Keratinocyte (primary cell): ENCODE results near the gene BTG1. TPM values are rescaled to one million over a fixed set of nuclear protein-coding genes. Genes with fewer than 3 reads are reported as not detected.

Source experiments
- DNase-seq: peaks from one replicate; pipeline ENCODE4 v3.0.0-alpha.2; 2011; ENCODE audit warnings: low read depth, missing footprints, low spot score
- FAIRE-seq: peaks from 2 replicates; lab custom pipeline; 2011; peaks lifted over from hg19 to GRCh38; lab: Jason Lieb, UNC
- H2AFZ ChIP-seq: 2 replicates; pipeline ENCODE4 v1.6.0; 2012; ENCODE audit warnings: low read length, control low read depth, inconsistent platforms; ENCODE audit not compliant: control insufficient read depth
- H3K27ac ChIP-seq: 2 replicates; pipeline ENCODE4 v1.5.1; 2011; ENCODE audit warnings: low read length; ENCODE audit not compliant: control insufficient read depth, insufficient read depth
- H3K27me3 ChIP-seq: 3 replicates; pipeline ENCODE4 v1.6.0; 2011; ENCODE audit warnings: low read length; ENCODE audit not compliant: control insufficient read depth, insufficient read depth; ENCODE audit errors: extremely low read depth
- H3K36me3 ChIP-seq, 2 experiments: 2 replicates in 1 of 2; 3 replicates in 1 of 2; pipeline ENCODE4 v1.5.1; 2011; ENCODE audit warnings: low read length in 2 of 2, mild to moderate bottlenecking in 1 of 2; ENCODE audit not compliant: control insufficient read depth in 2 of 2, insufficient read depth in 2 of 2; ENCODE audit errors: extremely low read depth in 1 of 2
- H3K4me1 ChIP-seq: 3 replicates; pipeline ENCODE4 v1.5.1; 2011; ENCODE audit warnings: low read length; ENCODE audit not compliant: control insufficient read depth, insufficient read depth; ENCODE audit errors: extremely low read depth
- H3K4me2 ChIP-seq: 3 replicates; pipeline ENCODE4 v1.6.0; 2011; ENCODE audit warnings: low read depth, low read length; ENCODE audit not compliant: control insufficient read depth, insufficient read depth; ENCODE audit errors: extremely low read depth
- H3K4me3 ChIP-seq, 3 experiments: fragments of 200-600 bp in 1 of 3; sonication (generic) in 1 of 3; 2 replicates in 2 of 3; 3 replicates in 1 of 3; pipeline ENCODE4 v1.5.1; 2011 to 2016; ENCODE audit warnings: low read length in 3 of 3, mild to moderate bottlenecking in 3 of 3, control low read depth in 2 of 3, inconsistent platforms in 1 of 3, low read depth in 1 of 3, mixed read lengths in 1 of 3, mixed run types in 1 of 3, moderate library complexity in 1 of 3; ENCODE audit not compliant: control insufficient read depth in 2 of 3, insufficient read depth in 2 of 3; ENCODE audit errors: extremely low read depth in 1 of 3
- H3K79me2 ChIP-seq: 2 replicates; pipeline ENCODE4 v1.6.0; 2012; ENCODE audit warnings: low read length; ENCODE audit not compliant: control insufficient read depth, insufficient read depth
- H3K9ac ChIP-seq: 3 replicates; pipeline ENCODE4 v1.6.0; 2011; ENCODE audit warnings: low read length; ENCODE audit not compliant: control insufficient read depth, insufficient read depth; ENCODE audit errors: extremely low read depth
- H3K9me1 ChIP-seq: 3 replicates; pipeline ENCODE4 v1.6.0; 2011; ENCODE audit warnings: low read length; ENCODE audit not compliant: control insufficient read depth, insufficient read depth; ENCODE audit errors: extremely low read depth
- H3K9me3 ChIP-seq: 2 replicates; pipeline ENCODE4 v1.5.1; 2012; ENCODE audit warnings: low read depth, low read length; ENCODE audit not compliant: control insufficient read depth
- H4K20me1 ChIP-seq: 3 replicates; pipeline ENCODE4 v1.6.0; 2011; ENCODE audit warnings: low read length; ENCODE audit not compliant: control insufficient read depth, insufficient read depth; ENCODE audit errors: extremely low read depth
- CTCF ChIP-seq, 3 experiments: IDR thresholded peaks in 1 of 3; conservative IDR thresholded peaks in 1 of 3; optimal IDR thresholded peaks in 1 of 3; 2 replicates in 2 of 3; 3 replicates in 1 of 3; pipeline versions ENCODE3 to v1.5.1; 2011; ENCODE audit warnings: low read length in 3 of 3, mild to moderate bottlenecking in 3 of 3, moderate library complexity in 2 of 3, control low read depth in 1 of 3, inconsistent platforms in 1 of 3; ENCODE audit not compliant: insufficient read depth in 2 of 3; ENCODE audit errors: extremely low read depth in 1 of 3
- EZH2 ChIP-seq: IDR thresholded peaks from one replicate; pipeline ENCODE4 v1.6.1; 2012; ENCODE audit warnings: inconsistent platforms, mild to moderate bottlenecking, low read length, moderate library complexity
- dilution Hi-C: fragments of 300-500 bp; cut with MboI; formaldehyde crosslinking; loops from one replicate; pipeline ENCODE4 v1.7.0; 2020; ENCODE audit warnings: low sequenced_read_pairs; ENCODE audit not compliant: extremely low pct_ligation_motif_present
- polyA plus RNA-seq, 5 experiments: library from polyadenylated mRNA; depleted of rRNA in 3 of 5; stranded (reverse) in 3 of 5; stranded (forward) in 1 of 5; unstranded in 1 of 5; fragments of >200 nt; gene quantifications; 1 replicate in 1 of 5; 2 replicates in 3 of 5; 3 replicates in 1 of 5; pipeline versions ENCODE4 v1.2.1 to v1.2.3, GENCODE V29; 2011 to 2012; ENCODE audit warnings: missing spikeins in 2 of 5, low read depth in 1 of 5, low replicate concordance in 1 of 5

The BTG1 gene
- polyA plus RNA-seq, 1 donor (not counting 4 experiments of a cell fraction or from before 2014, with no cell fraction given) = 40.7 TPM

GRCh38 chr12:92130999-92131398 lies 14.6 kb downstream of the BTG1 start:
- dilution Hi-C loops = no loop called here
- no peak for FAIRE-seq

GRCh38 chr12:92129609-92130008 lies 16.0 kb downstream of the BTG1 start:
- no peak for FAIRE-seq
- no peaks in the 10 kb centered on the region for H3K27me3 ChIP-seq
- no peaks in the 10 kb centered on the region for H4K20me1 ChIP-seq
- TF ChIP-seq EZH2 (no peak), CTCF (optimal IDR thresholded peaks at IDR 0.05 in 1 of 3, IDR thresholded peaks at IDR 0.05 in 1 of 3, conservative IDR thresholded peaks at IDR 0.05 in 1 of 3; ENCODE audit: extremely low read depth in 1 of 3, insufficient read depth in 2 of 3, low read length in 3 of 3) (no peak)
- H3K4me1 ChIP-seq = peaks cover 19% of the 10 kb centered on the region
- dilution Hi-C loops = no loop called here
- no peak overlapping the region for H3K4me2 ChIP-seq
- H3K79me2 ChIP-seq = peaks cover 9% of the 10 kb centered on the region
- DNase-seq = no peak
- no peak overlapping the region for H3K9ac ChIP-seq
- no peaks in the 10 kb centered on the region for H3K36me3 ChIP-seq
- no peak overlapping the region for H3K4me3 ChIP-seq
- H3K27ac ChIP-seq = no peak overlapping the region
- H3K9me1 ChIP-seq = no peaks in the 10 kb centered on the region
- H2AFZ ChIP-seq = no peak overlapping the region
- H3K9me3 ChIP-seq = no peaks in the 10 kb centered on the region

More at GRCh38 chr12:92130999-92131398, 14.6 kb downstream of the BTG1 start:
- Histone ChIP-seq H3K36me3 (no peaks in the 10 kb centered on the region), H3K27me3 (no peaks in the 10 kb centered on the region), H3K4me1 (peaks cover 32% of the 10 kb centered on the region), H3K27ac (no peak overlapping the region), H3K79me2 (peaks cover 15% of the 10 kb centered on the region), H2AFZ (no peak overlapping the region), H4K20me1 (no peaks in the 10 kb centered on the region), H3K9me1 (no peaks in the 10 kb centered on the region), H3K9me3 (no peaks in the 10 kb centered on the region), H3K9ac (no peak overlapping the region), H3K4me3 (no peak overlapping the region), H3K4me2 (peak overlapping the region; percentile 61)
- TF ChIP-seq CTCF (optimal IDR thresholded peaks at IDR 0.05 in 1 of 3, IDR thresholded peaks at IDR 0.05 in 1 of 3, conservative IDR thresholded peaks at IDR 0.05 in 1 of 3; ENCODE audit: extremely low read depth in 1 of 3, insufficient read depth in 2 of 3, low read length in 3 of 3) (no peak), EZH2 (no peak)
- no peak for DNase-seq
